HFF-Myc (cell line): Measurements from ENCODE around the gene POLR1G.

Source experiments
- DNase-seq: peaks from one replicate; pipeline ENCODE4 v3.0.0-alpha.2; 2011; ENCODE audit warnings: low read depth; ENCODE audit errors: extremely low read depth
- H3K4me3 ChIP-seq: replicated peaks from 2 replicates; pipeline ENCODE4 v1.5.1; 2011; ENCODE audit warnings: low read depth, mild to moderate bottlenecking, control low read depth, low read length
- CTCF ChIP-seq: IDR thresholded peaks from 2 replicates; pipeline ENCODE4 v1.5.1; 2012; ENCODE audit warnings: mild to moderate bottlenecking, low read depth, low read length, control low read depth; ENCODE audit errors: missing control alignments

POLR1G gene

GRCh38 chr19:45437328-45437727 is 30.9 kb downstream of the POLR1G start:
- H3K4me3 ChIP-seq, result no peak overlapping the region
- TF ChIP-seq CTCF, result no peak
- DNase-seq, result no peak

GRCh38 chr19:45439190-45439568 is 32.7 kb downstream of the POLR1G start:
- no peak for TF ChIP-seq CTCF
- peak overlapping the region; percentile 49 for H3K4me3 ChIP-seq
- no peak for DNase-seq

- peak; percentile 94 for TF ChIP-seq CTCF
- H3K4me3 ChIP-seq, result peak overlapping the region; percentile 49
- no peak for DNase-seq
Measured at GRCh38 chr19:45439569-45440258, 33.3 kb downstream of the POLR1G start.

- H3K4me3 ChIP-seq, result peak overlapping the region; percentile 49
- no peak for TF ChIP-seq CTCF
- DNase-seq, result no peak
Measured at GRCh38 chr19:45440259-45440638, 33.8 kb downstream of the POLR1G start.

- TF ChIP-seq CTCF, result no peak
- no peak overlapping the region for H3K4me3 ChIP-seq
- DNase-seq, result no peak
Measured at GRCh38 chr19:45440873-45441654, 34.6 kb downstream of the POLR1G start.

- no peak for TF ChIP-seq CTCF
- H3K4me3 ChIP-seq, result no peak overlapping the region
- DNase-seq, result no peak
Measured at GRCh38 chr19:45442408-45442777, 35.9 kb downstream of the POLR1G start.
